ENCODE measurements around the gene CARMIL1.

Gene CARMIL1

GRCh38 chr6:25327432-25327831 lies 48.3 kb downstream of the CARMIL1 start:
- no peak for TF ChIP-seq CTCF (IDR thresholded peaks at IDR 0.05; ENCODE audit: low read depth, low read length)
- in situ Hi-C loops (cut with HindIII; ENCODE audit: low sequenced_read_pairs) = no loop called here
- no peak overlapping the region for H3K4me3 ChIP-seq (ENCODE audit: low read depth, low read length)
- DNase-seq (ENCODE audit: low read depth, low spot score) = no peak

DNA sequence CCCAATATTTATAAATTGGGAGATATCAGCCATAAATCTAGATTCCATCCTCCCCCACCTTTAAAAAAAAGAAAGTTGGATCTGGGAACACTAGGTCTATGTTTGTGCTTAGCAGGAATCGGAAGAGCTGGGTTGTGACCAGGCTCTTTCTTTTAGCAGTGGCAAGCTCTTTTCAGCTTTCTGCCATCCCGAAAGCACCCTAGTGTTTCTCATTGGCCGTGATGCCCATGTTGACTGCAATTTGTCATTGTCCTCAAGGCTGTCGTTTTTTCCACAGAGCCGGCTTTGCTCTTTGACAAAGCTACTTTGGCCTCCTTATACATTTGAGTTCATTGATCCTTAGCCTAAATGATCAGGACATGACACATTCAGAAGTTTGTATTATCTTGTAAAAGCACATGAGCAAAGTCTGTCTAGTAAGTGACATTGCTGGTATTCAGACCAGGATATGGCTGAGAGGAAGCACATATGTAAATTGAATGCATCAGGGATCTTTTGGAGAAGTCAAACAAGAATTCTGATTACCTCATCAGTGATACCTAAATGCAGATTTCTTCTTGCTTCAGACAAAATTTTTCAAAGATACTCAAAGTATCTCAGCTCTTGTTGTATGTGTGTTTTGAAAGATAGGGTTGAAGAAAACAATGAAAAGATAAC lies 50.1 kb downstream of the CARMIL1 start:
- no peak for DNase-seq (ENCODE audit: low read depth, low spot score)
- in situ Hi-C loops (cut with HindIII; ENCODE audit: low sequenced_read_pairs) = no loop called here
- no peak overlapping the region for H3K4me3 ChIP-seq (ENCODE audit: low read depth, low read length)
- TF ChIP-seq CTCF (IDR thresholded peaks at IDR 0.05; ENCODE audit: low read depth, low read length) = no peak

DNA sequence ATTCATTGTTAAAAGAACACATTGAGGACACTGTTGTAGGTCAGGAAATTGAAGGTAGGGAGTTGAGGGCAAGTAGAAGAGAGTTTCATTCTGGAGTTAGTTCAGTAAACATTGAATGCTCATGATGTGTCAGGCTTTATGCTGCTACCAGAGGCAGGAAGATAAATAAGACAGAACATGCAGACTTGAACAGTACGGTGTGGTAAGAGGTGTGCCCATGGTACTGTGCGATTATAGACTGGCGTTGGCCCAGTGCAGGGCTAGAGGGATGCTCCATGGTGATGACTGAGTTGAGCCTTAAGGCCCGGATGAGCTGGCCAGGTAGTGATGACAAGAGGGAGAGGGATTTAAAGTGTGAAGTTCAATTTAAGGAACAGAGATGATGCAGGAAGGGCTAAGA lies 50.8 kb downstream of the CARMIL1 start:
- no peak for TF ChIP-seq CTCF (IDR thresholded peaks at IDR 0.05; ENCODE audit: low read depth, low read length)
- H3K4me3 ChIP-seq (ENCODE audit: low read depth, low read length) = no peak overlapping the region
- in situ Hi-C loops (cut with HindIII; ENCODE audit: low sequenced_read_pairs) = no loop called here
- no peak for DNase-seq (ENCODE audit: low read depth, low spot score)

DNA sequence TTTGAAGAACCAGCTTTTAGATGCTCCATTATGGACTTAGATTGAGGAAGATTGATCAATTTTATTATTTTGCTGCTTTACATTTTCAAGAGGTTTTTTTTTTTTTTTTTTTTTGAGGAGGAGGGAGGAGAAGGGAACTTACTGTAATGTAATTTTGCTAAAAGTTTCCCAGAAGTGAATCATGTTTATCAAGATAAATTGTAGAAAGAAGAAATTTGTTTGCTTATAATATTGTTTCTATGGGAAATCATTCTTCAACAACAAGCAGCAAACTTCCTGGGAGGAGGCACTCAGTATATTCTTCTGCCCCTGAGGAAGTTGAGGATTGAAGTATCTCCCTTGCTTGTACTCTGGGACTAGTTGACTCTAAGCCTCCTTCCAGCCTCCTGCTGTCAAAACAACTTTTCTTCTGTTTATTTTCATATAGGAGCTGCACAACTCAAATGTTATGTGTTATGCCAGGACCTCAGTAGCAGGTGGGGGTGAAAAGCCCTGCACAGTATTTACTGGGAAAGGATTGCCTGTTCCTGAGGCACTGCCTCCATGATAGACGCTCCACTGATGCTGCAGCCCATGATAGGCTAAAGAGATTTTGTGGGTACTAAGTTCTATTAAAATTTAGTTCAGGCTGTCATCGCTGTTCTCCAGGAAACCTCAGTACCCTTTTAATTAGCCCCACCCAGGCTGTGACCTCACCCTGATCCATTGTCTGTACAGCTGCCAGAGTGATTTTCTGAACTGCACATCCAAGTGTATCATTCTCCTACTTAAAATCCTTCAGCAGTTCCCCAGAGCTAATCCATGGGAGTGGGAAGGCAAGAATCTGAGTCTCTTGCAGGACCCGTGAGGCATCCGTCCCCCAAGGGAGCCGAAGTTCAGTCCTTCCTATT lies 51.9 kb downstream of the CARMIL1 start:
- in situ Hi-C loops (cut with HindIII; ENCODE audit: low sequenced_read_pairs) = no loop called here
- no peak for TF ChIP-seq CTCF (IDR thresholded peaks at IDR 0.05; ENCODE audit: low read depth, low read length)
- DNase-seq (ENCODE audit: low read depth, low spot score) = no peak
- no peak overlapping the region for H3K4me3 ChIP-seq (ENCODE audit: low read depth, low read length)

- TF ChIP-seq CTCF (IDR thresholded peaks at IDR 0.05; ENCODE audit: low read depth, low read length) = no peak
- no peak overlapping the region for H3K4me3 ChIP-seq (ENCODE audit: low read depth, low read length)
- no peak for DNase-seq (ENCODE audit: low read depth, low spot score)
- in situ Hi-C loops (cut with HindIII; ENCODE audit: low sequenced_read_pairs) = no loop called here
Observed at GRCh38 chr6:25332165-25332564, 53.0 kb downstream of the CARMIL1 start.

- TF ChIP-seq CTCF (IDR thresholded peaks at IDR 0.05; ENCODE audit: low read depth, low read length) = no peak
- no peak overlapping the region for H3K4me3 ChIP-seq (ENCODE audit: low read depth, low read length)
- DNase-seq (ENCODE audit: low read depth, low spot score) = no peak
- in situ Hi-C loops (cut with HindIII; ENCODE audit: low sequenced_read_pairs) = no loop called here
Observed at GRCh38 chr6:25332655-25333071, 53.5 kb downstream of the CARMIL1 start.

Data from astrocyte of the spinal cord (primary cell).